OCI-LY3 (cell line): ENCODE results near the gene INPP5A.

Experiments
- EZH2phosphoT487 ChIP-seq: fragments of 200-600 bp; shearing (Covaris generic); IDR thresholded peaks from 2 replicates; pipeline ENCODE4 v1.6.1; 2018; ENCODE audit warnings: antibody characterized with exemption, mixed run types, low read depth
- TF ChIP-seq, protein P1 (sequence below): fragments of 200-600, 300-600 bp; sonication (generic); IDR thresholded peaks from 2 replicates; pipeline ENCODE4 v1.5.1; 2014; ENCODE audit warnings: antibody characterized with exemption, low read length, low read depth

DNA sequence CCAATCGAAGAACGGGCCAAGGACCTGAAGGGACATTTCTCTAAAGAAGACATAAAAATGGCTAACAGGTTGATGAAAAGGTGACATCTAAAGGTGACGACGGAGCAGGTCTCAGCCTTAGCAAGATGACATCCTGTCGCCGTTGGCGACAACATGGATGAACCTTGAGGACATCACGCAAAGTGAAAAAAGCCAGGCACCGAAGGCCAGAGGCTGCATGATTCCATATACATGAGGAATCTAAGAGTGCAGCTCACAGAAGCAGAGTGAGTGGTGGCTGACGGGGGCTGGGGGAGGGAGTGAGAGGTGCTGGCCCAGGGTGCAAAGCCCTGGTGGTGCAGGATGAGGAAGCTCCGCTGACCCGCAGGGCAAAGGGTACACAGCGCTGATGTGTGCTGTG is 282.5 kb downstream of the INPP5A start:
- TF ChIP-seq, protein P1, sequence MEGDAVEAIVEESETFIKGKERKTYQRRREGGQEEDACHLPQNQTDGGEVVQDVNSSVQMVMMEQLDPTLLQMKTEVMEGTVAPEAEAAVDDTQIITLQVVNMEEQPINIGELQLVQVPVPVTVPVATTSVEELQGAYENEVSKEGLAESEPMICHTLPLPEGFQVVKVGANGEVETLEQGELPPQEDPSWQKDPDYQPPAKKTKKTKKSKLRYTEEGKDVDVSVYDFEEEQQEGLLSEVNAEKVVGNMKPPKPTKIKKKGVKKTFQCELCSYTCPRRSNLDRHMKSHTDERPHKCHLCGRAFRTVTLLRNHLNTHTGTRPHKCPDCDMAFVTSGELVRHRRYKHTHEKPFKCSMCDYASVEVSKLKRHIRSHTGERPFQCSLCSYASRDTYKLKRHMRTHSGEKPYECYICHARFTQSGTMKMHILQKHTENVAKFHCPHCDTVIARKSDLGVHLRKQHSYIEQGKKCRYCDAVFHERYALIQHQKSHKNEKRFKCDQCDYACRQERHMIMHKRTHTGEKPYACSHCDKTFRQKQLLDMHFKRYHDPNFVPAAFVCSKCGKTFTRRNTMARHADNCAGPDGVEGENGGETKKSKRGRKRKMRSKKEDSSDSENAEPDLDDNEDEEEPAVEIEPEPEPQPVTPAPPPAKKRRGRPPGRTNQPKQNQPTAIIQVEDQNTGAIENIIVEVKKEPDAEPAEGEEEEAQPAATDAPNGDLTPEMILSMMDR = no peak
- no peak for TF ChIP-seq EZH2phosphoT487
